Activated CD8-positive, alpha-beta memory T cell treated with anti-CD3 and anti-CD28 coated beads for 4 hours (primary cell): Measurements from ENCODE around the gene EPB41L1.

Experiments used
- DNase-seq, 2 donors: peaks; one replicate each; pipeline ENCODE4 v3.0.0-alpha.2; 2020; ENCODE audit warnings: low read depth in 2 of 2

Gene EPB41L1

GRCh38 chr20:36259177-36260061, 104.9 kb downstream of the EPB41L1 start:
- no peak for DNase-seq

GRCh38 chr20:36260316-36260715, 105.8 kb downstream of the EPB41L1 start:
- no peak for DNase-seq

- DNase-seq = no peak
Measured at GRCh38 chr20:36261389-36262105, 107.0 kb downstream of the EPB41L1 start.

GRCh38 chr20:36262440-36262839, 107.9 kb downstream of the EPB41L1 start:
- DNase-seq = no peak

- DNase-seq = no peak
Measured at GRCh38 chr20:36264426-36265246, 110.1 kb downstream of the EPB41L1 start.

- no peak for DNase-seq
Measured at GRCh38 chr20:36266189-36266588, 111.6 kb downstream of the EPB41L1 start.

GRCh38 chr20:36267605-36268381, 113.3 kb downstream of the EPB41L1 start:
- no peak for DNase-seq

GRCh38 chr20:36268440-36269342, 114.2 kb downstream of the EPB41L1 start:
- no peak for DNase-seq

- DNase-seq = no peak
Measured at GRCh38 chr20:36269507-36269906, 115.0 kb downstream of the EPB41L1 start.

- no peak for DNase-seq
Measured at GRCh38 chr20:36270744-36271638, 116.5 kb downstream of the EPB41L1 start.

- no peak for DNase-seq
Measured at GRCh38 chr20:36271639-36272546, 117.4 kb downstream of the EPB41L1 start.

- DNase-seq = no peak
Measured at GRCh38 chr20:36272547-36273220, 118.1 kb downstream of the EPB41L1 start.

- DNase-seq = no peak
Measured at GRCh38 chr20:36273414-36274180, 119.1 kb downstream of the EPB41L1 start.

- DNase-seq = no peak
Measured at GRCh38 chr20:36274181-36274841, 119.8 kb downstream of the EPB41L1 start.

- no peak for DNase-seq
Measured at GRCh38 chr20:36275011-36275410, 120.5 kb downstream of the EPB41L1 start.
